BJ (cell line): ENCODE measurements around the gene SHC2. TPM values are rescaled to one million over a fixed set of nuclear protein-coding genes. Genes with fewer than 3 reads are reported as not detected.
"Not testable (repeated sequence)": the region's sequence is repeated elsewhere in the genome, so short reads cannot be mapped to it uniquely, and the experiment has no call there.

Experiments
- CTCF ChIA-PET: fragments of 350-600 bp; formaldehyde crosslinking; extraction: SDS; loops from one replicate; lab custom pipeline; 2021; ENCODE audit warnings: antibody characterized with exemption, inconsistent platforms; lab: Yijun Ruan, JAX
- POLR2A ChIA-PET: fragments of 300-600 bp; sonication (Branson Sonifier 250); formaldehyde crosslinking; extraction: SDS; loops from one replicate; lab custom pipeline; 2021; ENCODE audit warnings: antibody characterized with exemption; lab: Charles Lee
- DNase-seq: peaks from one replicate; pipeline ENCODE4 v3.0.0-alpha.2; 2011; ENCODE audit warnings: low read depth
- H3K27me3 ChIP-seq: 2 replicates; pipeline ENCODE4 v1.6.0; 2011; ENCODE audit warnings: low read length; ENCODE audit not compliant: control insufficient read depth, insufficient read depth
- H3K36me3 ChIP-seq: 2 replicates; pipeline ENCODE4 v1.5.1; 2011; ENCODE audit warnings: low read length; ENCODE audit not compliant: control insufficient read depth, insufficient read depth
- H3K4me3 ChIP-seq: 2 replicates; pipeline ENCODE4 v1.5.1; 2011; ENCODE audit warnings: low read depth, mild to moderate bottlenecking, control low read depth, low read length
- polyA plus RNA-seq: library from polyadenylated mRNA; depleted of rRNA; stranded (reverse); fragments of >200 nt; gene quantifications from 2 replicates; pipeline ENCODE4 v1.2.3, GENCODE V29; 2011
- TF ChIP-seq, protein P1 (sequence below): IDR thresholded peaks from 2 replicates; pipeline ENCODE4 v1.5.1; 2011; ENCODE audit warnings: low read depth, mild to moderate bottlenecking, control low read depth, inconsistent platforms, low read length, moderate library complexity; ENCODE audit not compliant: insufficient read depth

SHC2 gene
- polyA plus RNA-seq, 1 experiment = 3.4 TPM

DNA sequence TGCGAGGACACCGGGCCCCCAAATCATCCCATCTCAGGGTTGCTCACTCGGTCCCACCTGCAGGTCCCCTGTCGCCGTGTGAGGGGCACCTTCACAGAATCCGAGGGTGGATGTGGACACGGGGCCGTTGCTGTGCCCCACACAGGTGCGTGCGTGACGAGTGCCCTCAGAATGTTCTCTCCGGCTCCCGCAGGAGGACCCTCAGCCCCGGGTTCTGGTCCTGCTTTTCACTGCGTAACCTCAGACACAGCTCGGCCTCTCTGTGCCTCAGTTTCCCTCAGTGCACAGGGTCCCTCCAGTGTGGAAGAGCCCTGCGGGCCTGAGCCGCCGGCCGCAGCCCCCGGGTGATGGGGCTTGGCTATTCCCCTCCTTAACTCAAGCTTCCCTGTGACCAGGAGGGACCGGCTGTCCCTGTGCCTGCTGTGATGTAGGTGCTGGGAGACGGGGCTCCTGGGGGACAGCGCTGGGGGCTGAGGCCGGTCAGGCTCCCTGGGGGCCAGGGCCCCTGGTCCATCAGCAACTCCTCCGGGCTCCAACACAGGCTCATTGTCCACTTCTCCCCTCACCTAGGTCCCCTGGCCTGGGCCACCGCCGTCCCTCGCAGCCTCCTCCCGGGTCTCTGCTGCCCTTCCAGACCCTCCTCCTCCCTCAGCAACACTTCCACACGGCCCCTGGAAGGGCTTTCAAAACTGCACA, 4.8 kb downstream of the SHC2 start:
- TF ChIP-seq, protein P1, sequence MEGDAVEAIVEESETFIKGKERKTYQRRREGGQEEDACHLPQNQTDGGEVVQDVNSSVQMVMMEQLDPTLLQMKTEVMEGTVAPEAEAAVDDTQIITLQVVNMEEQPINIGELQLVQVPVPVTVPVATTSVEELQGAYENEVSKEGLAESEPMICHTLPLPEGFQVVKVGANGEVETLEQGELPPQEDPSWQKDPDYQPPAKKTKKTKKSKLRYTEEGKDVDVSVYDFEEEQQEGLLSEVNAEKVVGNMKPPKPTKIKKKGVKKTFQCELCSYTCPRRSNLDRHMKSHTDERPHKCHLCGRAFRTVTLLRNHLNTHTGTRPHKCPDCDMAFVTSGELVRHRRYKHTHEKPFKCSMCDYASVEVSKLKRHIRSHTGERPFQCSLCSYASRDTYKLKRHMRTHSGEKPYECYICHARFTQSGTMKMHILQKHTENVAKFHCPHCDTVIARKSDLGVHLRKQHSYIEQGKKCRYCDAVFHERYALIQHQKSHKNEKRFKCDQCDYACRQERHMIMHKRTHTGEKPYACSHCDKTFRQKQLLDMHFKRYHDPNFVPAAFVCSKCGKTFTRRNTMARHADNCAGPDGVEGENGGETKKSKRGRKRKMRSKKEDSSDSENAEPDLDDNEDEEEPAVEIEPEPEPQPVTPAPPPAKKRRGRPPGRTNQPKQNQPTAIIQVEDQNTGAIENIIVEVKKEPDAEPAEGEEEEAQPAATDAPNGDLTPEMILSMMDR = no peak
- Histone ChIP-seq H3K36me3 (no peaks in the 10 kb centered on the region), H3K27me3 (no peaks in the 10 kb centered on the region), H3K4me3 (no peak overlapping the region)
- no peak for DNase-seq
- CTCF ChIA-PET = interaction anchor here (1.4 kb wide), 1 partner anchor 46 kb away, joined by 4 read pairs; no protein-coding TSS in a partner anchor
- POLR2A ChIA-PET = no interaction called here

DNA sequence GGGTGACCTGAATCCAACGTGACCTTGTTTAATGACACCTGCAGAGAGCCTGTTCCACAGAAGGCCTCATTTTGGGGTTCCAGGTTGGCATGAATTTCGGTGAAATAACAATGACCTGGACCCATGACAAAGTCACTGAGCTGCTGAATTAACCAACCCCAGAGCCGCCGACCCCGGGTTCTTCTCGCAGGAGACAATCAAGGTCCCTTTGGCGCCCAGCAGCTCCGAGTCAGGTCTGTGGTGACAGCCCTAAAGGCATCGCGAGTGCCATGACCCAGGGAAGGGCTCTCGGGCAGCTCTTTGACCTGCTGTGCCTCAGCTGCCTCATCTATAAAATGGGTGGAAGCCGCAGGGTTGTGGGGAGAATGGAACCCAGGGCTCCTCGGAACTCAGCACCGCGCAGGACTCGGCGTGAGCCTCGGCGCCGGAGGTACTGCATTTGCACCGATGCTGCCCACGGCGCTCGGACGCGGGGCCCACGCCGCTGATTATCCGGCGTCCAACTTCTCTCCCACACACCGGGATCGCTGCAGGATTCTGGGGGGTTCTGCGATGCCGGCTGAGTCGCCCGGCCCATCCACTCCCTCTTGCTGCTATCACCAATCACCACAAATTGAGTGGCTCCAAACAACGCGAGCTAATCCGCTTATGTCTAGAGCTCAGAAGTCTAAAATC, 5.7 kb downstream of the SHC2 start:
- TF ChIP-seq, protein P1 = no peak
- no peaks in the 10 kb centered on the region for H3K36me3 ChIP-seq
- no peak for DNase-seq
- ChIA-PET POLR2A (no interaction called here), CTCF (interaction anchor here (1.4 to 1.5 kb wide), 2 partner anchors 16 to 45 kb away, joined by 3 to 4 read pairs; no protein-coding TSS in a partner anchor)
- H3K27me3 ChIP-seq = no peaks in the 10 kb centered on the region
- no peak overlapping the region for H3K4me3 ChIP-seq

DNA sequence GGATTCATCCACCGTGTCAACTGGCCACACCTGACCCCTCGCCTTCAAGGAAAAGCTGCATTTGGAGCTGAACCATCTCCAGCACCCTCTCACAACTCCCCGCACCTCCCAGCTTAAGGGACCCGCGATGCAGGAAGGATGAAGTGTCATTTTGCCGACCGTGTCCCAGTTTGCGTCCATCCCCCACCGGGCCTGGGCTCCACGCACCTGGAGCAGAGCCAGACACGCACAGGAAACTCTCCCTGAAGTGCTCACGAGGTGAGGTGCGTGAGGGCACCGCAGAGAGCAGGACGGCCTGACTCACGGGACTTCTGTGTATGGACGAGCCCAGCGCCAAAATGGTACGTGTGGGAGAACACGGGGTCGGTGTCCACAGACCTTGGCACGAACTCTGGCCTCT, 7.2 kb downstream of the SHC2 start:
- no peaks in the 10 kb centered on the region for H3K36me3 ChIP-seq
- H3K4me3 ChIP-seq = no peak overlapping the region
- CTCF ChIA-PET = interaction anchor here (1.0 to 1.5 kb wide), 2 partner anchors 18 to 53 kb away, joined by 3 read pairs; no protein-coding TSS in a partner anchor
- POLR2A ChIA-PET = no interaction called here
- TF ChIP-seq, protein P1 = no peak
- H3K27me3 ChIP-seq = no peaks in the 10 kb centered on the region
- no peak for DNase-seq

GRCh38 chr19:452829-453228, 8.0 kb downstream of the SHC2 start:
- TF ChIP-seq, protein P1 = no peak
- Histone ChIP-seq H3K4me3 (no peak overlapping the region), H3K36me3 (no peaks in the 10 kb centered on the region), H3K27me3 (no peaks in the 10 kb centered on the region)
- ChIA-PET CTCF (interaction anchor here (1.0 kb wide), 1 partner anchor 53 kb away, joined by 3 read pairs; no protein-coding TSS in a partner anchor), POLR2A (no interaction called here)
- DNase-seq = no peak

- DNase-seq, H3K36me3 ChIP-seq, CTCF ChIA-PET, H3K4me3 ChIP-seq, POLR2A ChIA-PET, H3K27me3 ChIP-seq: not testable (repeated sequence)
These were observed 9.8 kb downstream of the SHC2 start for GRCh38 chr19:450912-451481.
